Thyroid gland (tissue), 4 donors: ENCODE measurements around the gene GSPT1.

Source experiments
- POLR2A ChIP-seq, 2 donors: fragments of 450-650 bp; IDR thresholded peaks; one replicate each; pipeline ENCODE4 v1.6.1; 2017; ENCODE audit warnings: antibody characterized with exemption in 2 of 2, mild to moderate bottlenecking in 2 of 2, moderate library complexity in 1 of 2
- TF ChIP-seq, protein P1 (sequence below), 6 experiments: fragments of 200-600 bp in 3 of 6; fragments of 450-650 bp in 3 of 6; sonication (generic) in 3 of 6; IDR thresholded peaks; one replicate each; pipeline ENCODE4 v1.5.1; 2016 to 2019; ENCODE audit warnings: antibody characterized with exemption in 6 of 6, mild to moderate bottlenecking in 2 of 6, inconsistent platforms in 1 of 6, moderate library complexity in 1 of 6

GRCh38 chr16:11948819-11949218 lies 33.1 kb upstream of the GSPT1 start:
- TF ChIP-seq, protein P1, sequence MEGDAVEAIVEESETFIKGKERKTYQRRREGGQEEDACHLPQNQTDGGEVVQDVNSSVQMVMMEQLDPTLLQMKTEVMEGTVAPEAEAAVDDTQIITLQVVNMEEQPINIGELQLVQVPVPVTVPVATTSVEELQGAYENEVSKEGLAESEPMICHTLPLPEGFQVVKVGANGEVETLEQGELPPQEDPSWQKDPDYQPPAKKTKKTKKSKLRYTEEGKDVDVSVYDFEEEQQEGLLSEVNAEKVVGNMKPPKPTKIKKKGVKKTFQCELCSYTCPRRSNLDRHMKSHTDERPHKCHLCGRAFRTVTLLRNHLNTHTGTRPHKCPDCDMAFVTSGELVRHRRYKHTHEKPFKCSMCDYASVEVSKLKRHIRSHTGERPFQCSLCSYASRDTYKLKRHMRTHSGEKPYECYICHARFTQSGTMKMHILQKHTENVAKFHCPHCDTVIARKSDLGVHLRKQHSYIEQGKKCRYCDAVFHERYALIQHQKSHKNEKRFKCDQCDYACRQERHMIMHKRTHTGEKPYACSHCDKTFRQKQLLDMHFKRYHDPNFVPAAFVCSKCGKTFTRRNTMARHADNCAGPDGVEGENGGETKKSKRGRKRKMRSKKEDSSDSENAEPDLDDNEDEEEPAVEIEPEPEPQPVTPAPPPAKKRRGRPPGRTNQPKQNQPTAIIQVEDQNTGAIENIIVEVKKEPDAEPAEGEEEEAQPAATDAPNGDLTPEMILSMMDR (IDR thresholded peaks at IDR 0.05): no peak
- no peak for TF ChIP-seq POLR2A (IDR thresholded peaks at IDR 0.05)
